Gastroesophageal sphincter (tissue), 4 donors: Measurements from ENCODE around the gene MOB3A. TPM values are rescaled to one million over a fixed set of nuclear protein-coding genes. Genes with fewer than 3 reads are reported as not detected.

Experiments
- ATAC-seq: fragments of 150-250 bp; one replicate; pipeline ENCODE4 v1.9.1; 2016; ENCODE audit warnings: mild to moderate bottlenecking, moderate library complexity
- H3K27ac ChIP-seq, 4 donors: fragments of 200-600 bp; sonication (generic) in 3 of 4; 1 replicate in 3 of 4; 2 replicates in 1 of 4; pipeline ENCODE4 v1.5.1; 2016 to 2019
- H3K27me3 ChIP-seq: fragments of 200-600 bp; sonication (generic); one replicate; pipeline ENCODE4 v1.5.1; 2019
- H3K36me3 ChIP-seq, 2 donors: fragments of 200-600 bp; sonication (generic); one replicate each; pipeline ENCODE4 v1.5.1; 2019; ENCODE audit warnings: control low read depth in 1 of 2
- H3K4me1 ChIP-seq, 3 donors: fragments of 200-600 bp; sonication (generic); 1 replicate in 2 of 3; 2 replicates in 1 of 3; pipeline ENCODE4 v1.5.1; 2016 to 2019; ENCODE audit warnings: control low read depth in 2 of 3
- H3K4me3 ChIP-seq, 2 donors: fragments of 200-600 bp; sonication (generic); one replicate each; pipeline ENCODE4 v1.5.1; 2019; ENCODE audit warnings: mild to moderate bottlenecking in 1 of 2, moderate library complexity in 1 of 2
- H3K9me3 ChIP-seq, 3 donors: fragments of 200-600 bp; sonication (generic); one replicate each; pipeline ENCODE4 v1.5.1; 2017 to 2019; ENCODE audit warnings: control low read depth in 2 of 3
- CTCF ChIP-seq, 4 experiments: fragments of 200-600 bp in 2 of 4; fragments of 450-650 bp in 2 of 4; sonication (generic) in 1 of 4; IDR thresholded peaks; one replicate each; pipeline ENCODE4 v1.5.1; 2017 to 2019; ENCODE audit warnings: antibody characterized with exemption in 4 of 4, mild to moderate bottlenecking in 2 of 4, moderate library complexity in 2 of 4
- EP300 ChIP-seq: sonication (generic); formaldehyde crosslinking; IDR thresholded peaks from one replicate; pipeline ENCODE4 v1.6.1; 2017; ENCODE audit warnings: antibody characterized with exemption, mild to moderate bottlenecking
- POLR2A ChIP-seq, 2 donors: fragments of 450-650 bp; IDR thresholded peaks; one replicate each; pipeline ENCODE4 v1.6.1; 2017; ENCODE audit warnings: antibody characterized with exemption in 2 of 2, mild to moderate bottlenecking in 2 of 2, moderate library complexity in 1 of 2
- POLR2AphosphoS5 ChIP-seq: sonication (generic); formaldehyde crosslinking; IDR thresholded peaks from one replicate; pipeline ENCODE4 v1.6.1; 2017; ENCODE audit warnings: antibody characterized with exemption
- WGBS, 2 donors: methylation state at CpG; one replicate each; pipeline ENCODE4 v1.1.5; 2018; ENCODE audit warnings: low coverage in 1 of 2; 5-methylcytosine and 5-hydroxymethylcytosine counted together
- total RNA-seq, 4 donors: library from RNA; depleted of rRNA; stranded (reverse); fragments of >200 nt; gene quantifications; one replicate each; pipeline ENCODE4 v1.1.0, GENCODE V29; 2016

Gene MOB3A
- total RNA-seq, 4 donors from 2014 or later, result 29.0 to 69.9 (median 38.6) TPM

- 96% methylated on average over 13 of the region's 20 CpGs; no CpG with 5 or more reads in 1 of the 2 donors for WGBS, 2 donors
- TF ChIP-seq EP300, result no peak
- no peak for TF ChIP-seq POLR2A (IDR thresholded peaks at IDR 0.05)
- no peak for TF ChIP-seq POLR2AphosphoS5
- no peak for TF ChIP-seq CTCF (IDR thresholded peaks at IDR 0.05)
- H3K27ac ChIP-seq, result no peak overlapping the region
- no peak overlapping the region for H3K4me3 ChIP-seq
- H3K36me3 ChIP-seq, result peaks cover 0 to 100% of the 10 kb centered on the region in 2 donors
- H3K4me1 ChIP-seq, result no peaks in the 10 kb centered on the region
- no peaks in the 10 kb centered on the region for H3K9me3 ChIP-seq
- no peak for ATAC-seq
- H3K27me3 ChIP-seq, result no peaks in the 10 kb centered on the region
These were observed 15.8 kb upstream of the MOB3A start for GRCh38 chr19:2111886-2112285.

- Histone ChIP-seq H3K27ac (no peak overlapping the region), H3K4me3 (no peak overlapping the region), H3K9me3 (no peaks in the 10 kb centered on the region), H3K4me1 (no peaks in the 10 kb centered on the region), H3K36me3 (peaks cover 0 to 100% of the 10 kb centered on the region in 2 donors), H3K27me3 (no peaks in the 10 kb centered on the region)
- TF ChIP-seq POLR2AphosphoS5, result no peak
- no peak for TF ChIP-seq POLR2A (IDR thresholded peaks at IDR 0.05)
- no peak for TF ChIP-seq CTCF (IDR thresholded peaks at IDR 0.05)
- TF ChIP-seq EP300, result no peak
- no peak for ATAC-seq
- 75 to 100% methylated on average over 4 to 11 of the region's 22 CpGs for WGBS, 2 donors
These were observed 15.3 kb upstream of the MOB3A start for GRCh38 chr19:2111425-2111824.

- H3K27ac ChIP-seq, result no peak overlapping the region
- ATAC-seq, result no peak
- no CpG with 5 or more reads among the region's 13 CpGs for WGBS, 2 donors
- peaks cover 0 to 2% (median 0%) of the 10 kb centered on the region in 3 donors for H3K9me3 ChIP-seq
- H3K27me3 ChIP-seq, result no peaks in the 10 kb centered on the region
- TF ChIP-seq CTCF (IDR thresholded peaks at IDR 0.05), result no peak
- TF ChIP-seq POLR2AphosphoS5, result no peak
- no peak for TF ChIP-seq EP300
- no peak for TF ChIP-seq POLR2A (IDR thresholded peaks at IDR 0.05)
- H3K36me3 ChIP-seq, result peaks cover 0 to 100% of the 10 kb centered on the region in 2 donors
- no peaks in the 10 kb centered on the region for H3K4me1 ChIP-seq
- H3K4me3 ChIP-seq, result no peak overlapping the region
These were observed 14.7 kb upstream of the MOB3A start for GRCh38 chr19:2110822-2111221.

- H3K4me1 ChIP-seq, result no peaks in the 10 kb centered on the region
- no peaks in the 10 kb centered on the region for H3K27me3 ChIP-seq
- no peak overlapping the region for H3K4me3 ChIP-seq
- TF ChIP-seq CTCF (IDR thresholded peaks at IDR 0.05) (no peak), POLR2A (IDR thresholded peaks at IDR 0.05) (no peak), POLR2AphosphoS5 (no peak)
- no peak for ATAC-seq
- H3K27ac ChIP-seq, result no peak overlapping the region
- 76 to 80% methylated on average over 6 to 13 of the region's 31 CpGs for WGBS, 2 donors
- peaks cover 0 to 10% (median 0%) of the 10 kb centered on the region in 3 donors for H3K9me3 ChIP-seq
- peaks cover 0 to 96% of the 10 kb centered on the region in 2 donors for H3K36me3 ChIP-seq
These were observed 13.1 kb upstream of the MOB3A start for GRCh38 chr19:2109046-2109864.
